ENCODE results near the gene SIDT2.

The SIDT2 gene

GRCh38 chr11:117177534-117178209 lies 871 bp upstream of the SIDT2 start:
- ChIA-PET CTCF (no interaction called here), POLR2A (ENCODE audit: low non-redundant PET) (no interaction called here)
- DNase-seq (ENCODE audit: low spot score) = no peak

GRCh38 chr11:117179048-117179999 lies 781 bp downstream of the SIDT2 start:
- no peak for DNase-seq (ENCODE audit: low spot score)
- H3K27ac ChIP-seq = peak overlapping the region; percentile 78

More at GRCh38 chr11:117177534-117178209, 871 bp upstream of the SIDT2 start:
- H3K27ac ChIP-seq = peak overlapping the region; percentile 78
- TF ChIP-seq CTCF (conservative IDR thresholded peaks at IDR 0.05; ENCODE audit: low read depth) = no peak

GRCh38 chr11:117180020-117180419 lies 1.5 kb downstream of the SIDT2 start:
- H3K27ac ChIP-seq = peak overlapping the region; percentile 78
- POLR2A ChIA-PET (ENCODE audit: low non-redundant PET) = no interaction called here

More at GRCh38 chr11:117179048-117179999, 781 bp downstream of the SIDT2 start:
- POLR2A ChIA-PET (ENCODE audit: low non-redundant PET) = no interaction called here
- CTCF ChIA-PET = interaction anchor here (1.1 kb wide), 1 partner anchor 299 kb away, joined by 5 read pairs; no protein-coding TSS in a partner anchor
- TF ChIP-seq CTCF (conservative IDR thresholded peaks at IDR 0.05; ENCODE audit: low read depth) = no peak

GRCh38 chr11:117180661-117181585 lies 2.4 kb downstream of the SIDT2 start:
- DNase-seq (ENCODE audit: low spot score) = no peak
- CTCF ChIA-PET = interaction anchor here (0.6 to 0.8 kb wide), 3 partner anchors 47 to 245 kb away, joined by 3 to 5 read pairs (median 4); no protein-coding TSS in a partner anchor
- POLR2A ChIA-PET (ENCODE audit: low non-redundant PET) = no interaction called here
- H3K27ac ChIP-seq = no peak overlapping the region
- TF ChIP-seq CTCF (conservative IDR thresholded peaks at IDR 0.05; ENCODE audit: low read depth) = no peak

More at GRCh38 chr11:117180020-117180419, 1.5 kb downstream of the SIDT2 start:
- no peak for TF ChIP-seq CTCF (conservative IDR thresholded peaks at IDR 0.05; ENCODE audit: low read depth)
- DNase-seq (ENCODE audit: low spot score) = no peak
- CTCF ChIA-PET = interaction anchor here (0.7 to 0.8 kb wide), 2 partner anchors 48 to 246 kb away, joined by 4 to 5 read pairs; no protein-coding TSS in a partner anchor

- CTCF ChIA-PET = no interaction called here
- no peak for TF ChIP-seq CTCF (conservative IDR thresholded peaks at IDR 0.05; ENCODE audit: low read depth)
- DNase-seq (ENCODE audit: low spot score) = no peak
- POLR2A ChIA-PET (ENCODE audit: low non-redundant PET) = no interaction called here
- no peak overlapping the region for H3K27ac ChIP-seq
Measured at GRCh38 chr11:117181586-117182550, 3.3 kb downstream of the SIDT2 start.
